Endothelial cell (in vitro differentiated cells): Measurements from ENCODE around the gene PTPRN2. TPM values are rescaled to one million over a fixed set of nuclear protein-coding genes. Genes with fewer than 3 reads are reported as not detected.

ENCODE experiments used
- DNase-seq: peaks from one replicate; pipeline ENCODE4 v3.0.0; 2021; ENCODE audit warnings: low spot score
- H3K27ac Mint-ChIP-seq: one replicate; pipeline ENCODE4 v1.8.0; 2021; ENCODE audit warnings: mixed read lengths, inconsistent platforms; ENCODE audit not compliant: unreplicated experiment
- H3K27me3 Mint-ChIP-seq: one replicate; pipeline ENCODE4 v1.8.0; 2021; ENCODE audit warnings: mild to moderate bottlenecking, moderate library complexity, mixed read lengths, inconsistent platforms; ENCODE audit not compliant: unreplicated experiment
- H3K36me3 Mint-ChIP-seq: one replicate; pipeline ENCODE4 v1.8.0; 2021; ENCODE audit warnings: mild to moderate bottlenecking, low read depth, mixed read lengths, inconsistent platforms; ENCODE audit not compliant: unreplicated experiment
- H3K4me1 Mint-ChIP-seq: one replicate; pipeline ENCODE4 v1.8.0; 2021; ENCODE audit warnings: mild to moderate bottlenecking, mixed read lengths, inconsistent platforms; ENCODE audit not compliant: unreplicated experiment
- H3K4me3 Mint-ChIP-seq: one replicate; pipeline ENCODE4 v1.8.0; 2021; ENCODE audit warnings: mild to moderate bottlenecking, mixed read lengths, inconsistent platforms; ENCODE audit not compliant: unreplicated experiment
- H3K9me3 Mint-ChIP-seq: one replicate; pipeline ENCODE4 v1.8.0; 2021; ENCODE audit warnings: mixed read lengths, inconsistent platforms; ENCODE audit not compliant: unreplicated experiment
- CTCF ChIP-seq: fragments of 200-600 bp; sonication (generic); IDR thresholded peaks from one replicate; pipeline ENCODE4 v1.5.0; 2021; ENCODE audit warnings: antibody characterized with exemption; ENCODE audit not compliant: unreplicated experiment
- total RNA-seq: library from RNA; stranded (reverse); fragmentation: NEBNext Ultra II Directional; extraction: Animal tissue kit (Norgen Biotek cat#: 25700); gene quantifications from one replicate; pipeline ENCODE4 v1.2.1, GENCODE V29; 2021; ENCODE audit not compliant: unreplicated experiment

The PTPRN2 gene
- total RNA-seq, 1 donor from 2014 or later: 0.18 TPM

DNA sequence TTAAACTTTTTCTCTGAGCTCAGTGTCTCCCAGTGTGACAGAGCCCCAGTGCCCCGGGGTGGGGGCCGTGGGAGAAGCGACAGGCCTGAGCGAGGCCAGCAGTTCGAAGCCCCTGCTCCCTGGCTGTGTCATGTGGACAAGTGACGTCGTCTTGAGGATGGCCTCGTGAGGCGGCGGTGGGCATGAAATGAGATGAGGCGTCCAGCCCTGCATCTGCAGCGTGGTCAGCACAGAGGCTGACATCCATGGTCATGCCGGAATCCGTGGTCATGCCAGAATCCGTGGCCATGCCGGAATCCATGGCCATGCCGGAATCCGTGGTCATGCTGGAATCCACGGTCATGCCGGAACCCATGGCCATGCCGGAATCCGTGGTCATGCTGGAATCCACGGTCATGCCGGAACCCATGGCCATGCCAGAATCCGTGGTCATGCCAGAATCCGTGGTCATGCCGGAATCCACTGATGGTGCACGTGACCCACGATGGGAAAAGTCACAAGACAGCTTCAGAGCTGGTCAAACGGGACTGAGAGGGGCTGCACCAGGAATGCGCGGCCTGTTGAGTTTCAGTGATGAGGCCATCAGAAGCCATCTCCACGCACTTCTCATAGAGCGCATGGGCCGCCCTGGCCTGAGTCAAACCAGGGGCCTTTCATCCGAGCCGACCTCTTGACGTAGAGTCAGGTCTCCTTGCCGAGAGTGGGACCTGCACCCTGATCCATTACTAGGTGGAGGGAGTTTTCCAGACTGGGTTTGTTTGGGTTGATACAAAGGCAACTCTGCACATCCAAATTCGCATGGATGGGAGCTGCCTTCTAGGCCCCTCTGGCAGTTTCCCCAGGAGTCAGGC is 342.5 kb downstream of the PTPRN2 start:
- Mint-ChIP-seq H3K4me3 (no peak overlapping the region), H3K27me3 (peaks cover 3% of the 10 kb centered on the region), H3K9me3 (peaks cover 39% of the 10 kb centered on the region), H3K36me3 (peaks cover 1% of the 10 kb centered on the region), H3K27ac (no peak overlapping the region), H3K4me1 (no peaks in the 10 kb centered on the region)
- no peak for DNase-seq
- TF ChIP-seq CTCF: no peak

- H3K4me1 Mint-ChIP-seq: no peaks in the 10 kb centered on the region
- TF ChIP-seq CTCF: no peak
- no peak for DNase-seq
- H3K4me3 Mint-ChIP-seq: no peak overlapping the region
- H3K36me3 Mint-ChIP-seq: peaks cover 8% of the 10 kb centered on the region
- peaks cover 45% of the 10 kb centered on the region for H3K9me3 Mint-ChIP-seq
- H3K27me3 Mint-ChIP-seq: peaks cover 6% of the 10 kb centered on the region
- no peak overlapping the region for H3K27ac Mint-ChIP-seq
Observed at GRCh38 chr7:158244430-158244829, 343.2 kb downstream of the PTPRN2 start.

GRCh38 chr7:158241919-158242318 is 345.7 kb downstream of the PTPRN2 start:
- no peak for DNase-seq
- H3K27ac Mint-ChIP-seq: no peak overlapping the region
- H3K27me3 Mint-ChIP-seq: peaks cover 10% of the 10 kb centered on the region
- peaks cover 14% of the 10 kb centered on the region for H3K36me3 Mint-ChIP-seq
- H3K9me3 Mint-ChIP-seq: peaks cover 42% of the 10 kb centered on the region
- no peak for TF ChIP-seq CTCF
- no peaks in the 10 kb centered on the region for H3K4me1 Mint-ChIP-seq
- H3K4me3 Mint-ChIP-seq: no peak overlapping the region

GRCh38 chr7:158240801-158241200 is 346.8 kb downstream of the PTPRN2 start:
- H3K9me3 Mint-ChIP-seq: peaks cover 32% of the 10 kb centered on the region
- peaks cover 7% of the 10 kb centered on the region for H3K27me3 Mint-ChIP-seq
- no peak overlapping the region for H3K27ac Mint-ChIP-seq
- H3K4me1 Mint-ChIP-seq: no peaks in the 10 kb centered on the region
- no peak for DNase-seq
- no peak for TF ChIP-seq CTCF
- peaks cover 14% of the 10 kb centered on the region for H3K36me3 Mint-ChIP-seq
- no peak overlapping the region for H3K4me3 Mint-ChIP-seq

DNA sequence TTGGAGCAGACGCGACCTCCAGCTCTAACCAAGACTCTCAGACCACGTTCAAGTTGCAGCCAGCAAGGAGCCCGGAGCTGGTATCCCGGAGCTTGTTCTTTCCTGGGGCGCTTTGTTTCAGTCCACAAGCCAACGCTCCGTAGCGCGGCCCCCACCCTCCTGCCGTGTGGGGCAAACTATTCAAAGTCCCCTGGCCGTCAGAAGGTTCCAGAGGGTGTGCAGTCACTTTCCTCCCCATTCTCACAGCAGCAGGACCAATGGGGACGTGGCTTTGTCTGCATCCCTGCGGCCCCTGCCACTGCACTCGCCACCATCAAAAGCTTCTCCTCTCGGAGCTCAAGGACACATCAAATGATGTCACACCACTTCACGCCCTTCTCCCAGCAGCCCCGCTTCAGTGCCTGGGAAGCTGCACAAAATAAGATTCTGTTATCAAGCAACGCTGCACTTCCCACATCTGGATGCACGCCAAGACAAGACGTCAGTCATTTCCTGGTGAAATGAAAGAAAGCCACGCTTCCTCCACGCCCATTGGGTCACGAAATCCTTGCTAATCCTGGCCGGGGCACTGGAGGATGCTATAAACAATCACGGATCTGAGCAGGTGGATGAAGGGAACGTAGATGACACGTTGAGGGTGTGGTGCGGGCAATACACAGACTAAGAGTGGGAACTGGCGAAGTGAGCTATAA is 348.2 kb downstream of the PTPRN2 start:
- no peak for DNase-seq
- Mint-ChIP-seq H3K9me3 (peaks cover 42% of the 10 kb centered on the region), H3K27ac (no peak overlapping the region), H3K36me3 (peaks cover 14% of the 10 kb centered on the region), H3K4me3 (peak overlapping the region; percentile 73), H3K27me3 (peaks cover 7% of the 10 kb centered on the region), H3K4me1 (no peaks in the 10 kb centered on the region)
- TF ChIP-seq CTCF: no peak
